K562 (cell line): ENCODE measurements around the gene GOLPH3L. TPM values are rescaled to one million over a fixed set of nuclear protein-coding genes. Genes with fewer than 3 reads are reported as not detected.

Source experiments
- ASH1L ChIP-seq: fragments of 450-650 bp; IDR thresholded peaks from 2 replicates; pipeline ENCODE4 v1.6.1; 2018; ENCODE audit warnings: borderline replicate concordance, mild to moderate bottlenecking, low read depth; ENCODE audit not compliant: partially characterized antibody
- GTF2E2 ChIP-seq: fragments of 200-800 bp; sonication (Bioruptor generic); IDR thresholded peaks from 2 replicates; pipeline ENCODE4 v1.6.1; 2016; ENCODE audit warnings: missing genetic modification characterization, missing compliant biosample characterization
- KDM5B ChIP-seq: fragments of 200-600 bp; sonication (generic); IDR thresholded peaks from 2 replicates; pipeline ENCODE4 v1.6.1; 2012; ENCODE audit warnings: low read depth, mild to moderate bottlenecking, moderate library complexity, low read length, control low read depth, inconsistent platforms; ENCODE audit not compliant: insufficient replicate concordance
- MAFG ChIP-seq: fragments of 450-650 bp; conservative IDR thresholded peaks from 2 replicates; pipeline ENCODE4 v1.6.1; 2016; ENCODE audit warnings: missing genetic modification characterization, missing compliant biosample characterization
- MTA3 ChIP-seq: fragments of 450-650 bp; formaldehyde crosslinking; IDR thresholded peaks from 2 replicates; pipeline ENCODE4 v1.6.1; 2017; ENCODE audit warnings: mild to moderate bottlenecking, borderline replicate concordance
- NEUROD1 ChIP-seq: fragments of 150-350 bp; IDR thresholded peaks from 2 replicates; pipeline ENCODE4 v1.6.1; 2014; ENCODE audit warnings: borderline replicate concordance, low read length, low read depth; ENCODE audit not compliant: partially characterized antibody
- PCBP1 ChIP-seq: fragments of 200-400 bp; formaldehyde crosslinking; IDR thresholded peaks from 2 replicates; pipeline ENCODE4 v1.6.1; 2018; ENCODE audit warnings: mild to moderate bottlenecking, low read depth, low read length; ENCODE audit not compliant: poor library complexity, severe bottlenecking
- RBFOX2 ChIP-seq: fragments of 200-400 bp; formaldehyde crosslinking; IDR thresholded peaks from 2 replicates; pipeline ENCODE4 v1.6.1; 2017; ENCODE audit warnings: low read depth, mild to moderate bottlenecking, low read length, moderate library complexity
- RBM15 ChIP-seq: fragments of 200-400 bp; formaldehyde crosslinking; IDR thresholded peaks from 2 replicates; pipeline ENCODE4 v1.6.1; 2018; ENCODE audit warnings: mild to moderate bottlenecking, low read length, moderate library complexity; ENCODE audit not compliant: insufficient read depth
- RREB1 ChIP-seq: fragments of 250-450 bp; sonication (Bioruptor Pico); IDR thresholded peaks from 2 replicates; pipeline ENCODE4 v1.4.0; 2020
- SLC30A9 ChIP-seq: fragments of 250-450 bp; sonication (Bioruptor Pico); IDR thresholded peaks from 2 replicates; pipeline ENCODE4 v1.8.0; 2022; ENCODE audit warnings: mild to moderate bottlenecking, moderate library complexity
- SMARCE1 ChIP-seq: fragments of 450-650 bp; IDR thresholded peaks from 2 replicates; pipeline ENCODE4 v1.7.1; 2016; ENCODE audit warnings: mild to moderate bottlenecking
- STAG1 ChIP-seq: sonication (generic); formaldehyde crosslinking; IDR thresholded peaks from 2 replicates; pipeline ENCODE4 v1.5.0; 2020; ENCODE audit warnings: missing genetic modification reagents, borderline replicate concordance
- TOE1 ChIP-seq, 2 experiments: fragments of 450-650 bp in 1 of 2; sonication (generic) in 1 of 2; formaldehyde crosslinking in 1 of 2; IDR thresholded peaks; 2 replicates each; pipeline versions ENCODE4 v1.7.1 to v1.8.0; 2016 to 2022; ENCODE audit warnings: borderline replicate concordance in 2 of 2, mild to moderate bottlenecking in 2 of 2, antibody characterized with exemption in 1 of 2, inconsistent platforms in 1 of 2, low read depth in 1 of 2, missing genetic modification reagents in 1 of 2, moderate library complexity in 1 of 2
- ZBED1 ChIP-seq: IDR thresholded peaks from 2 replicates; pipeline ENCODE4 v1.6.1; 2014
- ZFP36 ChIP-seq: fragments of 150-350 bp; IDR thresholded peaks from 2 replicates; pipeline ENCODE4 v1.6.1; 2018; ENCODE audit warnings: low read length, low read depth; ENCODE audit not compliant: partially characterized antibody
- polyA plus RNA-seq, 8 experiments: library from polyadenylated mRNA; depleted of rRNA in 4 of 8; stranded (reverse) in 5 of 8; unstranded in 3 of 8; fragments of >200 nt; fragmentation: Nextera tagmentation in 2 of 8; fragmentation: Illumina TruSeq in 1 of 8; extraction: Ambion mirVana in 2 of 8; extraction: Trizol in 1 of 8; gene quantifications; 2 replicates each; pipeline versions ENCODE4 v1.2.1 to v1.2.3, GENCODE V29; 2011 to 2014; ENCODE audit warnings: inconsistent platforms in 1 of 8, missing spikeins in 1 of 8
- total RNA-seq, 7 experiments: library from RNA; depleted of rRNA in 6 of 7; stranded (reverse); fragments of >200 nt in 6 of 7; fragmentation: Illumina TruSeq in 2 of 7; extraction: Trizol in 2 of 7; gene quantifications; 2 replicates each; pipeline versions ENCODE4 v1.2.1 to v1.2.3, GENCODE V29; 2011 to 2021; ENCODE audit warnings: low replicate concordance in 1 of 7
- TF ChIP-seq, protein P1 (sequence below): sonication (generic); formaldehyde crosslinking; IDR thresholded peaks from 2 replicates; pipeline ENCODE4 v1.9.0; 2022; ENCODE audit warnings: mild to moderate bottlenecking, missing genetic modification reagents
- TF ChIP-seq, protein P2 (sequence below): fragments of 250-450 bp; sonication (Bioruptor Pico); IDR thresholded peaks from 2 replicates; pipeline ENCODE4 v1.9.0; 2021; ENCODE audit warnings: mild to moderate bottlenecking

Gene GOLPH3L
- total and polyA plus RNA-seq, 9 of the 15 experiments (the other 6 are each of a cell fraction or from before 2014, with no cell fraction given): 8.1 to 42.1 (median 21.6) TPM

DNA sequence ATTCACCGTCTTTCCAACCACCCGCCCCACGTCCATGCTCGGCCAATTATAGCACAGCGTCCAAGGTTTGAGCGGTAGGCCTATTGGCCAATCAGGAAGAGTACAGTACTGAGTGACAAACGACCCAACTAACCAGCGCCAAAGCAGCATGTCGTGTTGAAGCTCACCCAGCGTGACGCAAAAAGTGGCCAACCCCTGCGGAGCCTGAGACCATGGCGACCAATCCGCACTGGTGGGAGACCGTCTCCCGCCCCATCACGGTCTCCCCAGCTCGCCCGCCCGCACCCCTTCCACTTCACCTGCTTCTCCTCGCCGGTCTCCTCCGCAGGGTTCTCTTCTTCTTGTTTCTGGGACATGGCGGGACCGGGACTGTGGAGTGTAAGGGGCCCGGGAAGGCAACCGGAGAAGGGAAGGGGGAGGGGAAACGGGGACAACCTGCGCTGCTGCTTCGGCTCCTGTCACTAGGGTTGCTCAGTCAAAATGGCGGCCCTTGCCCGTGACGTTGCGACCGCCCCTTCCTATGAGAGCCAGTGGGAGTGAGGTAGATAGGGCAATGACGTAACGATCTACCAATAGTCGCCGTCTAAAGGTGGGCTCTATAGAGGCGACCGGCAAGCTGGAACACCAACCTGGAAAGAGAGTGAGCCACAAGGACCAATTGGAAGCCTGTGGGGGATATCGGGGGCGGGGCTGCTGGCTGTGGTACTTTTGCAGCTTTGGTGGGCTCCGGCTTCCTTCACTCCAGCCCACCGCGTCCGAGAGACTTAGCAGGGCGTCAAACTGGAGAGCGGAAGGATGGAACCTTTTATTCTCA lies 67.6 kb downstream of the GOLPH3L start, which contains the start of gene ENSA (continued):
- TF ChIP-seq RREB1 (CRISPR knock-in tag) (peak; percentile 71; the same call in 1 of the 2 replicates), SMARCE1 (no peak), NEUROD1 (peak; percentile 95), ZFP36 (no peak), KDM5B (peak; percentile 73), SLC30A9 (CRISPR knock-in tag) (no peak), PCBP1 (no peak), MTA3 (peak; percentile 57), STAG1 (no peak), RBM15 (no peak), MAFG (tag) (no peak), GTF2E2 (peak; percentile 96), RBFOX2 (peak; percentile 90), ZBED1 (peak; percentile 67; the same call in 1 of the 2 replicates), TOE1 (IDR thresholded peaks at IDR 0.05; ENCODE audit: borderline replicate concordance) (0 out of 2 replicates have a peak, but pooled peaks have one; percentile 20), TOE1 (CRISPR knock-in tag; IDR thresholded peaks at IDR 0.05; ENCODE audit: borderline replicate concordance, low read depth) (no peak), ASH1L (peak; percentile 97)
- TF ChIP-seq, protein P1, sequence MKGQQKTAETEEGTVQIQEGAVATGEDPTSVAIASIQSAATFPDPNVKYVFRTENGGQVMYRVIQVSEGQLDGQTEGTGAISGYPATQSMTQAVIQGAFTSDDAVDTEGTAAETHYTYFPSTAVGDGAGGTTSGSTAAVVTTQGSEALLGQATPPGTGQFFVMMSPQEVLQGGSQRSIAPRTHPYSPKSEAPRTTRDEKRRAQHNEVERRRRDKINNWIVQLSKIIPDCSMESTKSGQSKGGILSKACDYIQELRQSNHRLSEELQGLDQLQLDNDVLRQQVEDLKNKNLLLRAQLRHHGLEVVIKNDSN (CRISPR knock-in tag): peak; percentile 32; the same call in 1 of the 2 replicates
- TF ChIP-seq, protein P2, sequence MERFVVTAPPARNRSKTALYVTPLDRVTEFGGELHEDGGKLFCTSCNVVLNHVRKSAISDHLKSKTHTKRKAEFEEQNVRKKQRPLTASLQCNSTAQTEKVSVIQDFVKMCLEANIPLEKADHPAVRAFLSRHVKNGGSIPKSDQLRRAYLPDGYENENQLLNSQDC (CRISPR knock-in tag): peak; percentile 68; the same call in 1 of the 2 replicates
